NCI-H2107 (cell line): ENCODE results near the gene TOX2.
A peak's percentile ranks its signal among the peaks of the same experiment; 100 is the strongest.

ENCODE experiments used
- DNase-seq: peaks from one replicate; lab custom pipeline; 2025; lab: John Stamatoyannopoulos, UW

Gene TOX2

DNA sequence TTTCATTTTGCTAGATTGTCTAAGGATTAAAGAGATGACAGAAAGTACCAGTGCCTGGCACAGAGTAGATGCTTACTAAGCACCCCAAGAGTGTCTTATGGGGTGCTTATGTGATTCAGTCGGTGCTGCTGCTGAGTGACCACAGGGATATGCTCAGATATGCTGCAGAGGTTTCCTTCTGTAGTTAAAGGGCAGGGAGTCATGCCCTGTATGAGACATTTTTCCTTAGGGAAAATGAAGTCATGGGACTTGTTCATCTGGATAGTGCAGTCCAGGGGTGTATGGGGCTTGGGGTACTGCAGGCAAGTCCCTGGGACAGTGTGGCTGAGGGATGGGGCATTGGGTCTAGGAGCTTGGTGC lies 25.1 kb downstream of the TOX2 start:
- DNase-seq: no peak

DNA sequence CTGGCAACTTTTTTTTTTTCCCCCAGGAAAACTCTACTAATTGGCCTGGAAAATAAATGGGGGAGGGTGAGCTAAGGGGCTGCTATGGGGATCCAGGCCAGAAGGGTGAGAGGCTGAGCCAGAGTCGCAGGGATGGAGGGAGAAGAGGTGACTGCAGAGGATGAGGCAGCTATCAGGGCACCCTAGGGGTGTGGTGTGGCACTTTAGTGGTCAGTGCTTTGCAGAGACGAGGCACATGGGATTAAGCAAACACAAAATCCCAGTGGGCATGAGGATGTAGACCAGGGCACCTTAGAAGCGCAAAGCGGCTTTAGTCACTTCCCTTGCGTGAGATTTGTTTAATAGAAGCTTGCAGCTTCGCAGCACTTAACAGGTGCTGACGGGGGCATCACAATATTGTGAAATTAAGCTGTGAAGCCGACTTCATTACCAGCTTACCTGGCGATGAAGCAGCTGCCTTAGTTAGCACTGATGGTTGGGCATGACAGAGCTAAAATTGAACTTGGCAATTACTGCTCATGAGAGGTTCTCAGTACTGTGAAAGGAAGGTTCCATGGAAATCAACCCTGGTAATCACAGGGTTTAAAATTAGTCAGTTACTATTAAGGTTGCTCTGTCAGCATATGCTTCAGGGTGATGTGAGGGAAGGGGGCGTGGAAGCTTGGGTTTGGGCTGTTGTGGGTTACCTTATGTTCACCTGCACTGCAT lies 26.0 kb downstream of the TOX2 start:
- DNase-seq: no peak

DNA sequence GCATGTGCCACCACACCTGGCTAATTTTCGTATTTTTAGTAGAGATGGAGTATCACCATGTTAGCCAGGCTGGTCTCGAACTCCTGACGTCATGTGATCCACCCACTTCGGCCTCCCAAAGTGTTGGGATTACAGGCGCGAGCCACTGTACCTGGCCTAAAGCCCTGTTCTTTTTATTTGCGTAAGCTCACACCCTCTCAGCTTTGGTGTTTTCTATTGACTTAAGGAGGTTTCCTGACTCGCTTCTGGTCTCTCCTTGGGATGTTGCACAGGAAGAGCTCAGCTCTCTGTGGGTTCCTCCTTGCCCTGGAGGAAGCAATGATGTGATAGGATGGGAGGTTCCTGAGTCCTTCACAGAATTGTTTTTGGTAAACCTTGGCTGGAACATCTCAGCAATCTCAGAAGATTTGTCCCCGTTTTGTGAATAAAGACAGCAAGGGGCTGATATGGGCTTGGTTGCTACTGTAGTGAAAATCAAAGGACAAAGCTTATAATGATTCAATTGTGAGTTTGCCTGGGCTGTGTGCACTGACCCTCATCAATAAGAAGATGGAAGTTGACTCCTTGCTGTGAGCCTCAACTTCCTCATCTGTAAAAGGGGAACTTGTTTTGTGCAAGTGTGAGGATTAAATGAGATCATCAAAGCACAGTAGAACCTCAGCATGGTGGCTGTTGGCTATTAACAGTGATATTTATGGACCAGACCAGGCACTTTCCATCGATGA lies 27.0 kb downstream of the TOX2 start:
- DNase-seq: no peak

DNA sequence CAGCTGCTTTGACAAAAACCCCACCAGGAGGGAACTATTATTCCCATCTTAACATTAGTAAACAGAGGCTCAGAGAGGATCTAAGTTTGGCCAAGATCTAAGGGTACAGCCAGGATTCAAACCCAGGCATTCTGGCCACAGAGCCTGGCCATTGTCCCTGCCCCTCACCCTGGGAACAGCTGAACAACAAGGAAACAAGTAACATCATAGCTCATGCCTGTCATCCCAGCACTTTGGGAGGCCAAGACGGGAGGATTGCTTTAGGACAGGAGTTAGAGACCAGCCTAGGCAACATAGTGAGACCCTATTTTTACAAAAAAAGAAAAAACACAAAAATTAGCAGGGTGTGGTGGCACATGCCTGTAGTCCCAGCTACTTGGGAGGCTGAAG lies 27.5 kb downstream of the TOX2 start:
- no peak for DNase-seq

DNA sequence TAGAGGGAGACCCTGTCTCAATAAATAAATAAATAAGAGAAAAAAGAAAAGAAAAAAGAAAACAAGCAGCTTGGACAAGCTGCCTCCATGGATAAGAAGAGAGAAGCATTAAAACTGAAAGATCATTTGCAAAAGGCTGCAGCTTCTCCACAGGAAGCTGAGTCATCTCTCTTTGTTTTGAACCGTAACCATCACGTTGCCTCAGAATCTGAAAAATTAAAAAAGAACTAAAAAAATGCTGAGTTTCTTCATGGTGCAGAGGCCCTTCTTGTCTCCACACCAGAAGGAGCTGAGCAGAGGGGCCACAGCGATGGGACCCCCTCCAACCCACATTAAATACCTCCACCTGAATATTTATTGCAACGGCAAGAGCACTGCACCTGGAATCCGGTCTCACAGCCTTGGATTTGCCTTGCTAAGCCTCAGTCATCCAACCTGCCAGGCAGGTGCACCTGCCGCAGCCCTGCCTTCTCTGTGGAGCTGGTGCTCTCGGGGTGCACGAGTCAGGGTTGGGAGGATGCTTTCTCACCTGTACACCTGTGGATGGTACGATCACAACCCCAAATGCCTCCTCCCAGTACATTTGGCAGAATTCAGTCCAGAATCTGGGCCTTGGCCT lies 28.1 kb downstream of the TOX2 start:
- peak; percentile 15 for DNase-seq

DNA sequence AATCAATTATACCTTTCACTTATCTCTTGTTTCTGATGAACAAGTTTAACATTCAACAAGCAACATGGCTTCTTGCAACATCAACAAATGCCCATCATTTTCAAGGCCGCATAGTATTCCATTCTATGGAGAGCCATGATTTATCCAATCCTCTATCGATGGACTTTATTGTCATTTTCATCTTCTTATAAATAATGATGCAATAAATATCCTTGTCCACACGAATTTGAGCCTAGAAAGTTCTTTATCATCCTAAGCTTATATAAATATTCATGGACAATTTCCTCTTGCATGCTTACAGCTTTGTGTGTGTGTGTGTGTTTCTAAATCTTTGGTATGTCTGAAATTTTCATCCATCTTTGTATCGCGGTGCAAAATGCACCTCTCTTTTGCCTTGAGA lies 29.1 kb downstream of the TOX2 start:
- no peak for DNase-seq

DNA sequence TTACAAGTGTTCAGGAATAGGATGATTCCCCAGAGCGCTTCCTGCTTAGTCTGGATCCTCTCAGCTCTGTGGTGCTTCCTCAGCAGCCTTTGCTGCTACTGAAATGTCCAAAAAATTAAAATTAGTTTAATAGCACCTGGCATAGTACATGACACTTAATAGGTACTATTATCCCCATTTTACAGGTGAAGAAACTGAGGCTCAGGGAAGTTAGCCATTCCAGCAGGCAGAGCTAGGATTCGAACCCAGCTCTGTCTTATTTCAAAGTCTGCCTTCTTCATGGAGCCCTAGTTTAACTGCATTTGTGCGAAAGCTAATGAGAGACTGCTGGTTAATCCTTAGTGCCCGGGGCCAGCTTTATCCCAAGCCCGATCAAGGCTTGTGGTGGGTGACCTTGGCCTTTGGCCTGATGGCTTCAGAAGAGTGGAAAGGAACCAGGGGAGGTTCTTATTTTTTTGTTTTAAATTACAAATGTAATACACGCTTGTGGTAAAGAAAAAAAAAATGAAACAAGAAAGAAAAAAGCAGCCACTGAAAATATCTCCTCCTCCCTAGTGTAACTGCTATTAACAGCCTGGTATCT lies 30.1 kb downstream of the TOX2 start:
- DNase-seq: no peak

DNA sequence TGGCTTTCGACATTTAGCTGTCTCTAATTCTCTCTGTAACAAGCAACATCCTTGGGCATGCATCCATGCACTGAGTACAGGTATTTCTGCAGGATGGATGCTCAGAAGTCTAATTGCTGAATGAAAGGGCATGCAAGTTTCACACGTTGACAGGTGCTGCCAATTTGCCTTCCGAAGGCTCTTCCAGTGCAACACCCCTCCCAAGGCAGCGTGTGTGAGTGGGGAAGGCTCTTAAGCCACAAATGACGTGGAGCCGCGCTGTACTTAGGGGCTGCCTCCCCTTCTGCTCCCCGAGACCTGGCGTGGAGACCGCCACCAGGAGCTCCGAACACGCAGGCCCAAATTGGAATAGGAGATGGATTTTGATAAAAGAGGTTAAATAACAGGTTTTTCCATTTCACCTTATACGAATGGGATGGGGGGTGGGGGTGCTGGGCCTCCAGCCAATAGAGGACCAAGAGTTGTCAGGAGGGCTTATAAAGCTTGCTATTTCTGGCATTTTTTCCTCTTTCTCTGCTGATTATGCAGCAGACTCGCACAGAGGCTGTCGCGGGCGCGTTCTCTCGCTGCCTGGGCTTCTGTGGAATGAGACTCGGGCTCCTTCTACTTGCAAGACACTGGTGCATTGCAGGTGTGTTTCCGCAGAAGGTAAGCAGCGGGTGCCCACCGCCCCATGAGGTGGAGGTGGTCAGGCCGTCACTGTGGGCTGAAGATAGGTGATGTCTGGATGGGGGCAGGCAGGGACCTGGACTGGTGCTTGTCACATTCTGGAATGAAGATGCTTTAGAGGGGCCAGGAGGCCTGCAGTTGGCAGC lies 30.9 kb downstream of the TOX2 start:
- DNase-seq: no peak

DNA sequence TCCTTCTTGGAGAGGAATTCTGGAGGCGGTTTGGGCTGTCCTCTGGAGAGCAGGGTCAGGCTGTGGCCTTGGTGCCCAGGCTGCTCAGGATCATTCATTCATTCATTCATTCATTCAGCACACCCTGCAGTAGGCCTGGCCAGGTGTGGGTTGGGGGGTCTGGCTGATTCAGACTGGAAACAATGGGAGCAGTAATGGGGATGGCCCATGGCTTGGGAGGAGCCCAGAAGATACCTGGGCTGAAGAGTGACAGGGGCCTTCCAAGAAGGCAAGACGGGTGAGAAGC lies 31.5 kb downstream of the TOX2 start:
- no peak for DNase-seq

DNA sequence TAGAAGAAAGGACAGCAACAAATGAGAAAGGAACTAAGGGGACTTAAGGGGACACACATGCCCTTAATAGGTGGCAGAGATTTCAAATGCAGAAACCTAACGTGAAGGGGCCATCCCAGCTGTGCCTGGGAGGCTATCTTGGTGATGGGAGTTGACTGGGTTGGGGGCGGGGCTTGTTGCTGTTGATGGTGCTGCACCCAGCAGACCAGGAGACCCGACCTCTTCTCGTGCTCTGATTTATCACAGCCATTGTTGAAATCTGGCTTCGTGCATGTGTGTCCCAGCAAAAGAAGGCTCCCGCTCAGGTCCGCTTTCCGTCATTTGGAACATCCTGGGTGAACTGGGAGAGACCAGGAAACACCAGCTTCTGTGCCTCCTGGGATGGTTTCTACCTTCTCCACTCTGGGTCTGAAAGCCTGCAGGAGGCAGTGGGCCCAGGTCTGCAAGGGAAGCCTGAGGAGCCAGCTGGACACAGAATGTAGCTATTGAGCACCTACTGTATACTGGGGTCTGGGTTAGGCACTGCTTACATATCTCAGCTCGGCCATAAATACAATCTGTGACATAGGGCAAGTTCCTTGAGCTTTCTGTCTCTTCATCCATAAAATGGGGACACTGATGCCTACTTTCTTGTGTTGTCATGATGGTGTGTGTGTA lies 32.1 kb downstream of the TOX2 start:
- DNase-seq: no peak

DNA sequence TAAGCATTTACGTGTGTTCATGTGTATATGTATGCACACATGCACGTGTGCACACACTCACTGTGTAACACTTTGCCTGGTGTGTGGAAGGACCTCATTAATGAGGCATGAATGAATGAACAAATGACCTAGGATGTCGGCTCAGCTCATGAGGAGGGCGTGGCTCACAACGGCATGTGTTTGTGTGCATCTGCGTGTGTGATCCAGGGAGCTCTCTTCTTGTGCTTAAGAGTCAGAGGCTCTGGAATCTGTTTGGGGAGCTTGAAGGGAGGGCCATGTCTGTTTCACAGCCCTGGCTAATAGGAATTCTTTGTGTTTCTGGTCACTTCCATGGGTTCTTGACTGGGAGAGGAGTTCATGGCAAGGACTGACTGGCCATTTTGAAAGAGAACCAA lies 32.7 kb downstream of the TOX2 start:
- DNase-seq: no peak

DNA sequence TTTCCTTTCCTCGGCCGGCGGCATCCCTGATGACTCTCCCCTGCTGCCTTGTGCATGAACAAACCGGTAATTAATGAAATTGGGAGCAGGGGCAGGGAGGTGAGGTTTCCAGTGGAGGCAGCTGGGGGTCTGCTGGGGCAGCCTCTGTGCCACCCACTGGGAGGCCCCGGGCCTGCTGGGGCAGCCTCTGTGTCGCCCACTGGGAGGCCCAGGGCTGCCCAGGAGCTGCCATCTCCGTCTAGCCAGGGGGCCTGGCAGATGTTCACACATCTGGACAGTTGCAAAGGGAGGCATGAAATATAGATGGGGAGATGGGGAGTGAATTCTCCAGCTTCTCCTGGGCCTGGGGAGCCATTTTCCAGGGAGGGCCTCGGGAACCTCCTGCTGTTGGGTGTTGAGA lies 33.8 kb downstream of the TOX2 start:
- DNase-seq: no peak

DNA sequence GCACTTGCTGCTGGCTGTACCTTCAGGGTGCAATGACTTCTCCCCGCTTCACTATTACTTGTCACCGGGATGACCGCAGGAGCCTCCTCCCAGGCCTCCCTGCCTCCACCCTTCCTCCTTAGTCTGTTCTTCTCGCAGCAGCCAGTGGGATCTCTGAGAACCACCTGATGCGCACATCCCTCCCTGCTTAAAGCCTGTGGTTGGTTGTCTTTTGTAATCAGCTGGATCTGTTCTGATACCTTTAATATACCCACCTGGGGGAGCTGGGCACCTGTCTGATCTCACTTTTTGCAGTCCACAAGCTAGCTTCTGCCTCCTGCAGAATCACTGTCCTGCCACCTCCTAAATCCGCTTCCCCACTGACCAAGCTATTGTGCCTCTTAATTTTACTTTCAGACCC lies 34.6 kb downstream of the TOX2 start:
- no peak for DNase-seq

DNA sequence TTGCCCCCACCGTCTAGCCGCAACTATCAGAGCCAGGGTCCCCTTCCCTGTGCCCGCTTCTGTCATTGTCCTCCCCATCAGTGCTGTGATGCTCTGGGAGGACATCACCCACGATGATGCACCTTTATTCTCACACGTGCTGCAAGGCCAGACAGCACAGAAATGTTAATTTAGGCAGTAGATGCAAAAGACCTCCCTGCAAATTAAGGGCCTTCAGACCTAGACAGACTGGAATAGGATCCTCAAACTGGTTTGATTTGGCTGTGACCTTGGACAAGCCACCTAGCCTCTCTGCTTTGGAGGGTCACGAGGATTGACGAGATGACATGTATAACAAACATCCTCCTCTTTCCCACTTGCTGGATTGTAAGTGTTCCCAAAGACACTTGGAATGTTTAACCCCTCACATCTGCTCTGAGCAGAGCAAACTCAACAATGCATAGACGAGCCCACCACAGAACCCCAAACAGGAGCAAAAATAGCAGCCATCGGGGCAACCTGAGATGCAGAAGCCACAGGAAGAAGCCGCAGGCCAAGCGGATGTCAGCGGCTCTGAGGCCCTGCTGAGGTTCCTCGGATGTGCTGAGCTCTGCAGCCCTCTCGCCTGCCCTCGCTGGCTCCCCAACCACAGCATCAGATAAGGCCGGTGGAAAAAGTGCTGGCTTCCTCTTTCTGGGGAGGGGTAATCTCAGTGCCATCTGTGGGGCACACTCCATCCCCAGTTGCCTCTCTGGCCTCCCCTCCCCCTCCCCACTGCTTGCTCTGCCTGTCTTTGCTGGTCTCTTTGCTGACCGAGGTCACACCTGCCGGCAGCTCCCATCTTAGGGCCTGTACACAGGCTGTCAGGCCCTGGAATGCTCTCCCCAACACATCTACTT lies 35.3 kb downstream of the TOX2 start:
- DNase-seq: no peak

DNA sequence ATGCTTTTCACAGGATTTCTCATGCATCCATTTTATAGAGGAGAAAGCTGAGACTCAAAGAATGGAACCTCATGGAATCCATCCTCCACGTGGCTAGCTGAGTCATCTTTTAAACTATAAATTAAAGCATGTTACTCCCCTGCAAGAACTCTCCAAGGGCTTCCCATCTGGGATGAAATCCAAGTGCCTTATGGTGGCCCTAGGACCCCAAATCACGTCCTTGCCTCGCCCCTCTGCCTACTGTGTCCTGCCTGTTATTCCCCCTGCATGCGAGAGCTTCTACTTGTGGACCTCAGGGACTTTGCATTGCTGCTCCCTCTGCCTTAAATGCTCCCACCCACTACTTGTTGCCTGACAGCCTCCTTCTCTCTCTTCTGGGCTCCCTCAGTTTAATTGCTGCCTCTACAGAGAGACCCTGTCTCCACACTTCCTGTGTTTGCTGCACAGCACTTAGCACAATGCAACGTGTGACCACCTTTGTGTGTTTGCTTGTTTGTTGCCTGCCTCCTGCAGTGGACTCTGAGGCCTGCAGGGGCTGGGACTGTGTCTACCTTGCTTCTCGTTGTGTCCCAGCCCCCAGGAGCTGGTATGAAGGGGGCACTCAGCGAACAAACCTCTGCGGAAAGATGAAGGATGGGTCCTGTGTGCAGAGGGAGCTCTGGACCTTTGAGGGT lies 39.4 kb downstream of the TOX2 start:
- DNase-seq: no peak

DNA sequence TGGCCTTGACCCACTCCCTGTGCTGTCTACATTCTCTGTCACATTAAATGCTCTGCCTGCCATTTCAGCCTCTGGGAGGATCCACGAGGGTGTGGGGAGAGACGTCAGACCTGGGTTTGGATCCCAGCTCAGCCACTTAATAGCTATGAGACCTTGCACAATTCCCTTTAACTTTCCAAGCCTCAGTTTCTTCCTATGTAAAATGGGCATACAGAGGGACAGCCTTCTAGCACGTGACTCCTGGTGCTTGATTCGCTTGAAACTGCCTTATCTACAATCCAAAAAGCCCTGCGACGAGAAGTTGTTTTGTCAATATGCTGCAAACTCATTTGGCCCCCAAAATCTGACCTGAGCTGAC lies 40.0 kb downstream of the TOX2 start:
- no peak for DNase-seq

DNA sequence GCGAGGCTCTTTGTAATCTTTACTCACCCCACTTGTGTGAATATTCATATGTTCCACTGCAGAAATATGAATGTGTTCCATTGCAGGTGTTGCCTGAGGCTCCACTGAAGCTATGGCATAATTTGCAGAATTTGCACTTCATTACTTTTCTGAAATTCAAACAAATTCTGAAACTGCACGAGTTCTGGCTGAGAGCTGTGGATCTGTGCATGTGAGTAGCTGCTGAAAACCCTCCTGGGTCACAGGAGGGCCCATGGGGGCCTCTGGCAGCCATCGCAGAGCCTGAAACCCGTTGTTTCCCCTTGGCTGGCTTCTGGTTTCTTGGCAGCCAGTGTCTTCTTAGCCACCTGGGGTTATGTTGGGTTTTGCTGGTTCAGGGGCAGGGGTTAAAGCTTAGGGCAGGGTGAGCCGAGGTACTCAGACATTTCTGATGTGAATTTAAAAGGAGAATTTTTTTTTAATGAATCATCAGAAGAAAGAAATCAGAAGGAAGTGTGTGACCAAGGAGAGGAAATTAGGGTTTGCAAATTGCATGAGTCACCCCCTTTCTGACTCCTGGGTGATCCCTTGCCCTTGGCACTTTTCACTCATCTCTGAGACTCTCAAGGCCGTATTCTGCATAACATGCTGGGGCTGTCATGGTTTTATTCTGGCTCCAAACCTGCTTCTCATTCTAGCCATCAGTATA lies 40.6 kb downstream of the TOX2 start:
- DNase-seq: no peak

DNA sequence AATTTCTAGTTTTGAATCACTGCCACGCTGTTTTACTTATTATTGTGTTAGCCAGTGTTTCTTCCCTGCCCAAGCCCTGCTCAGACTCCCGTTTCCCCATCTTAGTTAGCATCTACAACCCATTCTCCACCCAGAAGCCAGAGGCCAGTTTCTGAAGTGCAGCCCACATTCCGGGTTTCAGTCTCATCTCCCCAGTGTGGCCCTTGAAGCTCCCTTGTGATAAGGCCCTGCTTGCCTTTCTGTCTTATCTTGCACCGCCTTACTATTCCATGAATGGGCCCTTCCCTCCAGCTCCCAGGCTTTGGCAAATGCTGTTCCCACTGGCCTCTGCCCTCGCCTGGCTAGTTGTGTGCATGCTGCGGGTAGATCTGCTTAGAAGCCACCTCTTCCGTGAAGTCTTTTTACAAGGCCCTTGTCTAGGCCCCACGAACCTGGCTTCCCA lies 41.1 kb downstream of the TOX2 start:
- no peak for DNase-seq

DNA sequence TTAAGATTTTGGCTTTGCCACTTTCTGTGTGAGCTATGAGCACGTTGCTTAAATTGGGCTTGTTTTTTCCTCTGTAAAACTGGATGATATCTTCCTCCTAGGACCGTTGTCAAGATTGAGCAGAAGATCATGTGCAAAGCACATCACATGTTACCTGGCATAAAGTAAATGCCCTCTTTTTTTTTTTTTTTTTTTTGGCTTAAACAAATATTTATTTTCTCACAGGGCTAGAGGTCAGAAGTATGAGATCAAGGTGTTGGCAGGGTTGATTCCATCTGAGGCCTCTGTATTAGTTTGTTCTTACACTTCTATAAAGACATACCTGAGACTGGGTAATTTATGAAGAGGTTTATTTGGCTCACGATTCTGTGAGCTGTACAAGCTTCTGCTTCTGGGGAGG lies 42.7 kb downstream of the TOX2 start:
- no peak for DNase-seq

DNA sequence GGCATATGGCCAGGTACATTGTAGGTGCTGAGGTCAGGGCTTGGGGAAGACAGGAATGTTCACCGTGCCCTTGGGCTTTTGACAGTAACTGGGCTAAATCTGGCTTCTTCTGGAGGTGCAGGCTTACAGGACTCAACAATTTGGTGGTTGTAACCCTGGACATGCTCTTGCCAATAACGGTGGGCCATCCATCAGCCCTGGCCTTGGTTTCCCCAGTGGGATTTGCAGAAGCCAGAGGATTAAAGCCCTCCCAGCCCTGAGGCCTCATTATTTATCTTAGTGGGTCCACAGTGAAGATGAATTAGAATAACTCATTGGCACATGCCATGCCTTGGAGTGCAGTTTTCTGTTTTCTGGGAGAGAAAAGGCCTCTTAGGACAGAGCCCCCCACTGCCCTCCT lies 44.0 kb downstream of the TOX2 start:
- no peak for DNase-seq
